ENCODE results near the gene CCDC88A.
"Not testable (repeated sequence)": the region's sequence is repeated elsewhere in the genome, so short reads cannot be mapped to it uniquely, and the experiment has no call there.

Gene CCDC88A, protein sequence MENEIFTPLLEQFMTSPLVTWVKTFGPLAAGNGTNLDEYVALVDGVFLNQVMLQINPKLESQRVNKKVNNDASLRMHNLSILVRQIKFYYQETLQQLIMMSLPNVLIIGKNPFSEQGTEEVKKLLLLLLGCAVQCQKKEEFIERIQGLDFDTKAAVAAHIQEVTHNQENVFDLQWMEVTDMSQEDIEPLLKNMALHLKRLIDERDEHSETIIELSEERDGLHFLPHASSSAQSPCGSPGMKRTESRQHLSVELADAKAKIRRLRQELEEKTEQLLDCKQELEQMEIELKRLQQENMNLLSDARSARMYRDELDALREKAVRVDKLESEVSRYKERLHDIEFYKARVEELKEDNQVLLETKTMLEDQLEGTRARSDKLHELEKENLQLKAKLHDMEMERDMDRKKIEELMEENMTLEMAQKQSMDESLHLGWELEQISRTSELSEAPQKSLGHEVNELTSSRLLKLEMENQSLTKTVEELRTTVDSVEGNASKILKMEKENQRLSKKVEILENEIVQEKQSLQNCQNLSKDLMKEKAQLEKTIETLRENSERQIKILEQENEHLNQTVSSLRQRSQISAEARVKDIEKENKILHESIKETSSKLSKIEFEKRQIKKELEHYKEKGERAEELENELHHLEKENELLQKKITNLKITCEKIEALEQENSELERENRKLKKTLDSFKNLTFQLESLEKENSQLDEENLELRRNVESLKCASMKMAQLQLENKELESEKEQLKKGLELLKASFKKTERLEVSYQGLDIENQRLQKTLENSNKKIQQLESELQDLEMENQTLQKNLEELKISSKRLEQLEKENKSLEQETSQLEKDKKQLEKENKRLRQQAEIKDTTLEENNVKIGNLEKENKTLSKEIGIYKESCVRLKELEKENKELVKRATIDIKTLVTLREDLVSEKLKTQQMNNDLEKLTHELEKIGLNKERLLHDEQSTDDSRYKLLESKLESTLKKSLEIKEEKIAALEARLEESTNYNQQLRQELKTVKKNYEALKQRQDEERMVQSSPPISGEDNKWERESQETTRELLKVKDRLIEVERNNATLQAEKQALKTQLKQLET (N-terminal part only)
- total RNA-seq: 58.5 to 79.9 reads per million in 2 donors

DNA sequence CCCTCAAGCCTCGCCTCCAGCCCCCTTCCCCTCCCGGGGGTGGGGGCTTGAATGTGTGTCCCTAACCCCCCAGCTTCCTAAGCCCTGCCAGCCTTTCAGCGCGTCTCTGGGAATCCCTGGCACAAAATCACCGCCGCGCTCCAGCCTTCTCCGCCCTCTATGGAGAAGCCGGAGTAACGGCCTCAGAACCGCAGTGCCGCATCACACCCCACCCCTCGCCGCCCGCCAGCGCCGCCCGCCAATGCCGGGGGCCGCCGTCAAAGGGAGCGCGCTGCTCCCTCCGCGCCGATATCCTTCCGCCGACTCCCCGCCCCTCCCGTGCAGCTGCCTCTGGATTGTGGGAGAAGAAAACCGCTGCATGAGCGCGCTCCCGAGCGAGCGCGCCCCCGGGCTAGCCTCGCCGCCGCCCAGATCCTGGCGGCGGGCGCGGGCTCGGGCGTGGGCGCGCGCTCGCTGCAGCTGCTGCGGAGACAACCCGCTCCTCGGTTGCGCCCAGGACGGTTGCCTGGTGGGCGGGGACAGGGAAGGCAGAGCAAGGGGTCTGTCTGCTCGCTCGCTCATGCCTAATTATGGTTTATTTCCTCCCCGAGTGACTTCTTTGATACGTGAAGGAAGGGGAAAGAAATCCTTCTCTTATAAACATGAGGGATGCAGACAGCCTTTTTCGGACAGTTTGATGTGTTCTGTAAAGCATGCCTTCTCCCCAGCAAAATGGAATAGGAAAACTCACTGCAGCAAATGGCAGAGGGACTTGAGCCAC, at the start of gene CCDC88A:
TSS of gene CCDC88A (minus strand) at position 178 of the 760 bp plus-strand sequence. CDS start 777 bp downstream, outside the sequence.
- peak; percentile 80 for DNase-seq

DNA sequence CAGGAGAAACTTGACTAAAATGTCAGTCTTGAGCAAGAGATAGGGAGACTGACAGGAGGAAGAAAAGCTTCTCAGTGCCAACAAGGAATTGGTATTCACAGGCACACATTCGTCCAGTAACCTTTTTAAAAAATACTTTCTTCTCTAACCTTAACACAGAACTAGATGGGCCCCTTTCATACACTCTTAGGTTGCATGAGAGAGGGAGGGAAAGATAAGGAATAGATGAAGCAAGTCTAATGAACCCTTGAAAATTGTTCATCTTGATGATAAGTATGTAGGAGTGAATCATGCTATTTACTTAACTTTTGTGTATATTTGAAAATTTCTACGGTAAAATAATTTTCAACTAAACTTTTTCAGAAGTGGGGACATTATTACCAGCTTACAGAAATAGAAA, 42.0 kb upstream of the CCDC88A start:
- no peak for DNase-seq

DNA sequence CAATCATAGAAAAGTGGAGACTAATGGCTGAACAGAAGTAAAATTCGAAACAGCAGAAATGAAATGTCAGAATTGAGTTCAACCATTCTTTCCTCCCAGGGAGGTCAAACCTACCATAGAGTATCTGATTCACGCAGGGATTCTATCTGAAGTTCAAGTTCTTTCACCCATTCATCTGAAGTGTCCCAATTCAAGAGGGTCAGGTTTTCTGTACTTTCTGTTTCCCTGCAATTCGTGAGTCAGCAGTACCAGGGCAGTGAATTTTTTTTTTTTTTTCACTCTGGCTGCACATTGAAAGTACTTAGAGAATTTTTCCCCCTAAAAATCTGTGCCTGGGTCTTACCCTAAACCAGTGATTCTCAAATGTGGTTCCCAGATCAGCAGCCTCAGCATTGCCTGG, 40.9 kb upstream of the CCDC88A start:
- no peak for DNase-seq

DNA sequence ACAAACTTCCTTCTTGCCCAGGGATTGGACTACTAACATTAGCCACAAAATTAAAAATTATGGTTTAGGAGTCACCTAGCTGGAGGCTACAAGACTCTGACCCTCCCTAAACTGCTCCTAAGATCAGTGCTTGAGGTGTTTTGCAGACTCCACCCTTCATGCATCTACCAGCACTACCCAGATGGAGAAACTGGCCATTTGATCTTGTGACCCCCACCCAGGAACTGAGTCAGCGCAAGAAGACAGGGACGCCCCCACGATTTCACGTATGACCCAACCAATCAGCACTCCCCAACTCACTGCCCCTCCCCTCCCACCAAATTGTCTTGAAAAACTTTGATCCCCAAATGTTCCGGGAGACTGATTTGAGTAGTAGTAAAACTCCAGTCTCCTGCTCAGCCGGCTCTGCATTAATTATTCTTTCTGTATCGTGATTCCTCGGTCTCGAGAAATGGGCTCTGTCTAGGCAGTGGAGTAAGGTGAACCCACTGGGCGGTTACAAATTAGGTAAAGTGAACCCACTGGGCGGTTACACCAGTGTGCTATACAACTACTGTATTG, 40.1 kb upstream of the CCDC88A start:
- DNase-seq: no peak

DNA sequence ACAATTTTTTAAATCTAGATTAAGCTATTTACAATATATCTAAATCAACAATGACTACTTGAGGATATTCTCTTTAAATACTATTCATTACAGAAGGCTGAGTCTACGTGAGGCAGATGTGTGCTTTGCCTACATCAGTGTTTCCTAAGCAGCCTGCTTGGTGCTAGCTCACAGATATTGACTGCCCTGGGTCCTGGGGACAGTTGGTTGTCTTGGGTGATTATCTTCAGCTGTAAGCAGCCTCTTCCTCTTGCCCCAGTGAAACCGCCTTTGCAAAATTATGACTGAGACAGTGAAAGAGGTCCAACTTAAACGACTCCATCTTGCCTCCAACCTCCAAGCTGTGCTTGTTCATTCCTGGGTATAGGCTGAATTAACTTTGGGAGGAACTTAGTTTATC, 39.6 kb upstream of the CCDC88A start:
- no peak for DNase-seq

DNA sequence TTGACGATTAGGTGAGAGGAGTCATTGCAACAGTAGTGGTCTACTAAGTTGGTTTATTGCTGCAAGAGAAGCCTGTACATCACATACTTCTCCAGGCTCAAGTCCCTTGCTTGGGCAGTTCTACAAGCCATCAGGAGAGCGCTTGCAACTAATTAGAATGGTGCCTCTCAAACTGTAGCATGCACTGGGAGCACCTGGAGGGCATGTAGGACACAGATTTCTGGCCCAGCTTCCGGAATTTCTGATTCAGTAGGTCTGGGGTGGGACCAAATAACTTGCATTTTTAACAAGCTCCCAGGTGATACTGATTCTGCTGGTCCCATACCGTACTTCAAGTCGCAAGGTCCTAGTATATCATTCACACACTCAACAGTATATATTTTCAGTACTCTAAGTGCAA, 34.5 kb upstream of the CCDC88A start:
- DNase-seq: no peak

DNA sequence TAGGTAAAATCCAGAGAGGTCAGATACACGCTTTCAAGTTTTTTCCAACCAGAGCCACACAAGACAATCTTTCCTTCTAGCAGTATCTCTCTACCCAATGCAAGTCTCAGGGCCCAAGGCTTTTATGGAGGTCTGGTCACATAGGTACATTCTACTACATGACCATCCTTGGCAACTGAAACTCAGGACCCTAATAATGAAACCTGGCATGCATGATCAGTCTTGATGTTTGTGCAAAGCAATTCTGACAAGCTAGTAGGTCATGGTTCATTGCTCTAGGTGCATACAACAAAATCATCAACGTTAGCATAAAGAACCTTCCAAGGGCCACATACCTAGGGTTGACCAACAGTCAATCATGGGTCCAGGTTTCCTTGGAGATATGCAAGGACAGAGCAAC, 33.2 kb upstream of the CCDC88A start:
- DNase-seq: no peak

DNA sequence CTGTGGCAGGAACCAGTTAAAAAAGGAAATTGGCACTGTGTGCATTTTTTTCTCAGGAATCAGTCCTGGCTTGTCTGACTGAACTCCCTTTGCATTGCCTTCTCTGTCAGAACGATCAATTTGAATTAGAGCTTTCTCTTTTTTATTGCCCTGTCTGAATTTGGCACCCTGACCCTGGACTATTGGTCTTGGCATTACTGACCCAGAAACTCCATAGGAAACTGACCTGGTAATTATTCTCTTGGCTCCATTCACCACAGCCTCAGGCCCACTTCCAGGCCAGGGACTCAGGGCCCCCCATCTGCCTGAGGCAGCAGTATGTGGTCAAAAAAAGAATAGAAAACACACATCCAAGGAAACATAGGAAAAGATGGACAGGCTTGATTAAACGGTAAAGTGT, 32.0 kb upstream of the CCDC88A start:
- DNase-seq: no peak

DNA sequence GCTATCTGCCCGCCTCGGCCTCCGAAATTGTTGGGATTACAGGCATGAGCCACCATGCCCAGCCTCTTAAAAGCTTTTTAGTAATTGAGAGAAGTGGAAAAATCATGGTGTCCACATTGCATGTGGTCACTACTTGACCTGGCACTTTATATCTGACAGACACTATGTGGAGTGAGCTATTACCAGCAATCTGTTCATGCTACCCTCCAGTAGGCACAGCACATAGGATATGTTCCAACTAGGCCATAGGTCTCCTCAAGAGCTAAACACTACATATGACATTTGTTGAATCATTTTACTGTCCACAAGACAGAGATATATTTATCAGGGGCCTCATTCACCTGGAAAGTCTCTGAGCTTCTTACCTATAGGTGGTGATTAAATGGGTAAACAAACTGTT, 30.4 kb upstream of the CCDC88A start:
- not testable (repeated sequence) for DNase-seq

DNA sequence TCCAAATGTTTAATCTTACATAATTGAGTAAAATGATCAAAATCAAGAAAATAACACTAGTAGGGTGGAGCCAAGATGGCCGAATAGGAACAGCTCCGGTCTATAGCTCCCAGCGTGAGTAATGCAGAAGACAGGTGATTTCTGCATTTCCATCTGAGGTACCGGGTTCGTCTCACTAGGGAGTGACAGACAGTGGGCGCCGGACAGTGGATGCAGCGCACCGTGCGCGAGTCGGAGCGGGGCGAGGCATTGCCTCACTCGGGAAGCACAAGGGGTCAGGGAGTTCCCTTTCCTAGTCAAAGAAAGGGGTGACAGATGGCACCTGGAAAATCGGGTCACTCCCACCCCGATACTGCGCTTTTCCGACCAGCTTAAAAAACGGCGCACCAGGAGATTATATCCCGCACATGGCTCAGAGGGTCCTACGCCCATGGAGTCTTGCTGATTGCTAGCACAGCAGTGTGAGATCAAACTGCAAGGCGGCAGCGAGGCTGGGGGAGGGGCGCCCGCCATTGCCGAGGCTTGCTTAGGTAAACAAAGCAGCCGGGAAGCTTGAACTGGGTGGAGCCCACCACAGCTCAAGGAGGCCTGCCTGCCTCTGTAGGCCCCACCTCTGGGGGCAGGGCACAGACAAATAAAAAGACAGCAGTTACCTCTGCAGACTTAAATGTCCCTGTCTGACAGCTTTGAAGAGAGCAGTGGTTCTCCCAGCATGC, 22.5 kb upstream of the CCDC88A start:
- DNase-seq: not testable (repeated sequence)

DNA sequence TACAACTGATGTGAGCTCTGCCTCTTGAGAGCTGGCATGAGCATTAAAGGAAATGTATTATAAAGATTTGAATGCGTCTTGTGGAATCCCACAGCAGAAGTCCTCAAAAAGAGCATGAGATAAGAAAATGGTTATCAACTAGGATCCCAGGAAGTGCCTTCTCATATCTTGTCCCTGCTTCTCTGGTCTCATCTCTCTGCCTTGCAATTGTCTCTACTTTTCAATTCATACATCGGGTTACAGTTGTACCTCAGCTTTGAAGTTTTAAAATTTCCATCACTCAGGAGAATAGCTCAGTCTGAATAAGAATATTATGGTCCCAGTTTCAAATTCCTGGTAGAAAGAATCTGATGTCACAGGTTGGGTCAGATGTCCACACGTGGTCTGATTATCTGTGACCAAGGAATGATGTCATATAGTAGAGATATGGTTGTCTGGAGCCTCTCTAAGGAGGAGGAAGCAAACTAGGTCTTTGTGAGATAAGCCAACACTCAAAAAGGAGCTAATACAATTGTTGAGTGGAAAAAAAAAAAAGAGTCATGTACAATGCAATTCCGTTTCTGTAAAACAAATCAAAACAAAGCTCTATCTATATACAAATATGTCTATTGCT, 21.7 kb upstream of the CCDC88A start:
- DNase-seq: no peak

DNA sequence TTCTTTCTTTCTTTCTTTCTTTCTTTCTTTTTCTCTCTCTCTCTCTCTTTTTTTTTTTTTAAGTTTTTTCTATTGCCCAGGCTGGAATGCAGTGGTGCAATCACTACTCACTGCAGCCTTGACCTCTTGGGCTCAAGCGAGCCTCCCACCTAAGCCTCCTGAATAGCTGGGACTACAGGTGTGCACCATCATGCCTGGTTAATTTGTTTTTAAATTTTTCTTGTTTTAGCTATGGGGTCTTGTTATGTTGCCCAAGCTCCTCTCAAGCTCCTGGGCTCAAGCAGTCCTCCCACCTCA, 19.4 kb upstream of the CCDC88A start:
- DNase-seq: no peak

DNA sequence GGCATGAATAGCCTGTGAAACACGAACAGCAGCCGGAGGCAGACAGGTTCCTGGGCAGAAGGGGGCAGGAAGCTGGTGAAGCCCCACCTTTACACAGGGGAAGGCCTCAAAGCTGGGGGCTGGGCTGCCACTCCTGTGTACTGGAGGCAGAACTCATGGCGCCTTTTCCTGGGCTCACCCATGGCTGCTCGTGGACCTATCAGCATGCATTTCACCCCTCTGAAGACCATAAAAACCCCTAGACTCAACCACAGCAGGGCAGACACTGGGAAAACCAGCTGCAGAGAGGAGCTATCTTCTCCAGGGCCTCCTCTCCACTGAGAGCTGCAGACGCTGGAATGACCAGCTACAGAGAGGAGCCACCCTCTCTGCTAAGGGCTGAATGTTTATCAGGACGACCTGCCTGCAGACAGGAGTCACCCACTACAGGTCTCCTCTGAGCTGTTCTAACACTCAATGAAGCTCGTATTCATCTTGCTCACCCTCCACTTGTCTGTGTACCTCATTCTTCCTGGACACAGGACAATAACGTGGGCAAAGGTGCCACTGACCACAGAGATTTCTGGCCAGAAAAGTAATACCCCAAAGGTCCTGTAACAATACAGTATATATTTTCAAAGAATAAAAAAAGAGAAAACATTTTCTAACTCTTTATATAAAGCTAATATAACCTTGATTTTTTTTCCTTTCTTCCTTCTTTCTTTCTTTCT, 18.9 kb upstream of the CCDC88A start:
- DNase-seq: no peak

DNA sequence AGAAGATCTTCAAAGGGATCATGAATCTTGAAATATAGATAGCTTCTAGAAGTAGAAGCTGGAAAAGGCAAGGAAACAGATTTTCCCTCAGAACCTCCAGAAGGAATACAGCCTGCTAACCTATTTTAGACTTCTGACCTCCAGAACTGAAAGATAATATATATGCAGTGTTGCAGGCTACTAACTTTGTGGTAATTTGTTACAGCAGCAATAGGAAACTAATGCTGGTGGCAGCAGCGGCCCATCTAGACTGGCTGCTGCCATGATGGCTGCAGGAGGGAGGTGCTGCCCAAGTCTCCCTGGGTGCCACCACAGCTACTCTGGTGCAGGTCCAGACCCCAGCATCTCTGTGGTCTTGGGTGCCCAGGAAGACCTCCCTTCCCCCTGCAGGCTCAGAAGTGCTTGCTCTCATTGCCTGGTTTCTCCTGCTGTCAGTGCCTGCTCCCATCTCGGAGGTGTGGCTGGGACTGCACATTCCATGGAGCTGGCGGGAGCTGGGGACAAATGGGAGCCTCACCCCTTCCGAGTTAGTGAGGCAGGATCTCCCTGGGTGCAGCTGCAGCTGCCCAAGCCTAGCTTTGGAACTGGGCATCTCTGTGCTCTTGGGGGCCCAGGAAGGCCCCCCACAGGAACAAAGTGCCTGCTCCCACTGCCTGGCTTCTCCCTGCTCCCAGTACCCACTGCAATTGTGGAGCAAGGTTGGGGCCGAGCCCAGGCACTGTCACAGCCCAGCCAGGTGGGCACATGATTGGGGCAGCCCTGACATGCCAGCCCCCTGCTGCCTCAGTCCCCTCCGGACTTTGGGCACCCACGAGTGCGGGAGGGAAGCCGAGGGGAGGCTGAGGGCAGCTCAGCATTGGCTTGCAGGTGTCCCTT, 18.1 kb upstream of the CCDC88A start:
- no peak for DNase-seq

DNA sequence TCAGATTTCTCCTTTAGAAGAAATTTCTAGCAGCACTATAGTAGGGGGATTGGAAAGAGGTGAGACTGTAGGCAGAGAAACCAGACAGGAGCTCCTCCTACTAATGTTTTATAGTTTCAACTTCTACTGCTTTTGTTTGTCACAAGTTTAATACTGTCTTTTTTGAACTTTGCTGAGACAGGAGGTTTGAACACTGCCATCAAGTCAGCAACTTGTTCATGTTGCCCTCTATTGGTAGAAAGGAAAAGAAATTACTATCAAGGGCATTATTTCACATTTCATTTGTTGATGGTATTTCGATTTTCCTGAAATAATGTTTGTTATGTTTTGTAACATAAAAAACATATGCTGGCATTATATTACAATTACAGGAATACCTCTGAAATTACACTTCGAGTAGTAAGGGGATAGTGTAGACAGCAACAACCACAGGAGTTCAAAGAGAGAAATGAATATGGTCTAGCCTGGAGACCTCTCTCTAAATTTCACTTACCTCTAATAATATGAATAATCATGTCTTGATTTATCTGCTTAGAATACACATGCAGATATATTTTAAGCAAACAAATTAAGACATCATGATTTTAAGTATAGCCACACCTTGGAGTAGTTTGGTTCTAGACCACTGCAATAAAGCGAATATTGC, 12.4 kb upstream of the CCDC88A start:
- DNase-seq: no peak

DNA sequence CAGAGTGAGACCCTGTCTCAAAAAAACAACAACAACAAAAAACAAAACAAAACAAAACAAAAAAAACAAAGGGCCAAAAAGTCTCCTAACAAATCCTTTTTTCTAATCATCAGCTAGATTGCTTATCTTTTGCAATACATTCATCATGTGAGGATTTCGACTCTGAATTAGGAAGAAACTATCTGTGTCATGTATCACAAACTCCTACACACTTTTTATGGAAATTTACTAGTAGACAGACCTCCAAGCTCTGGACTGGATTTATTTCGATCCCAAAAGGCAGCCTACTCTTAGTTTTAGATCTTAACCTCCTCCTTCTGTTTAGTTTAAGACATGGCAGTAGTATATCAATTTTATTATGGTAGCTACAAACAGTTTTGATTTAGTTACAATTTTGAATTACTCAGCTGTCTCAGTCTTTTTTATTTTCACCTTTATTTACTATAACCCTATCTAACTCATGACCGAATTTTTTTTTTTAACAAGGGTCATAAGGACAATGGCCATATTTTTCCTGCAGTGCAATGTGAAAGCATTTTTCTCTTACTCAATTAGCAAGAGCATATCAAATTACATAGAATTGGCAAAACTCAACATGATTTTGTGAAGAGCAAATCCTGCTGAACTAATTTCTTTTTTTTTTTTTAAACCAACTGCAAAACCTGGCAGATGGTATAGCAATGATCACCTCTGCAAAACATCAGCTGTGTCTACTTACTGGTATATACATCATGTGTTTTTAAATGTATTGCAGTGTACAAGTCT, 10.7 kb upstream of the CCDC88A start:
- DNase-seq: no peak

DNA sequence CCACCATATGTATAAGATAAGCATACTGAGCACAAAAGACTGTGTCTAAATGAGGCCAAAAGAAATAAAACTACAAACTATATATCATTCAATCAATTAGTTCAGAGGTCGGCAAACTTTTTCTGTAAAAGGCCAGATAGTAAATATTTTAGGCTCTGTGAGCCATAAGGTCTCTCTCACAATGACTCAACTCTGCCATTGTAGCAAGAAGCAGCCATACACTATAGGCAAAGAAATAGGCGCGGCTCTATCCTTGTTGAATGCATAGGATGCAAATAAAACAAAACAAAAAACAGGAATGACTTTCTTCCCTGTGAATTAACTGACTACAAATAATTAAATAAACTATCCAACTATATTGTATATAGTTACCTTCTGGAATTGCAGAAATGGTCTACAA, 8.6 kb upstream of the CCDC88A start:
- no peak for DNase-seq

DNA sequence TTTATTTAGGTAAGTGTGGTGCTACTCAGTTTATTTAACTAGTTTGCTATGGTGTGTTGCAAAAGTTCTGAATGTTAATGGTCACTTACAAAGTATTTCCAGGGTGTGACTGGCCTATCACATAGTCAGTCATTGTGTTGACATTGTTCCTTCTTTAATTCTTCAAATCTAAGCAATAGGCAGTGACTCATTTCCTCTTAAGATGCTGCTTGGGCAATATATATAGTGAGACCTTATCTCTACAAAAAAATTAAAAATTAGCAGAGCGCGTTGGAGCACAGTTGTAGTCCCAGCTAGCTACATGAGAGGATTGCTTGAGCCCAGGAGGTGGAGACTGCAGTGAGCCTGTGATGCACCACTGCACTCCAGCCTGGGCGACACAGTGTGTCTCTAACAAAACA, 5.8 kb upstream of the CCDC88A start:
- no peak for DNase-seq

Data from activated gamma-delta T cell (primary cell).